GM19324 (cell line): ENCODE results near the gene TEAD1.
"Not testable (repeated sequence)": the region's sequence is repeated elsewhere in the genome, so short reads cannot be mapped to it uniquely, and the experiment has no call there.

ENCODE experiments used
- ATAC-seq: cut with Tn5 transposase; IDR thresholded peaks from one replicate; pipeline ENCODE4 v1.9.1; 2021; ENCODE audit warnings: mild to moderate bottlenecking, moderate library complexity; ENCODE audit not compliant: unreplicated experiment, low FRiP score

The TEAD1 gene

GRCh38 chr11:12758117-12758516 lies 83.9 kb downstream of the TEAD1 start:
- not testable (repeated sequence) for ATAC-seq

GRCh38 chr11:12761029-12761428 lies 86.8 kb downstream of the TEAD1 start:
- ATAC-seq, result no peak

GRCh38 chr11:12762278-12762677 lies 88.1 kb downstream of the TEAD1 start:
- no peak for ATAC-seq

- ATAC-seq, result no peak
These were observed 88.6 kb downstream of the TEAD1 start for GRCh38 chr11:12762696-12763324.

- ATAC-seq, result no peak
These were observed 90.1 kb downstream of the TEAD1 start for GRCh38 chr11:12764187-12764914.

- ATAC-seq, result no peak
These were observed 91.2 kb downstream of the TEAD1 start for GRCh38 chr11:12765428-12765827.

- ATAC-seq, result no peak
These were observed 92.8 kb downstream of the TEAD1 start for GRCh38 chr11:12767027-12767426.

GRCh38 chr11:12767577-12767976 lies 93.4 kb downstream of the TEAD1 start:
- no peak for ATAC-seq

- ATAC-seq, result no peak
These were observed 94.8 kb downstream of the TEAD1 start for GRCh38 chr11:12768726-12769673.

- no peak for ATAC-seq
These were observed 95.7 kb downstream of the TEAD1 start for GRCh38 chr11:12769834-12770345.

- ATAC-seq, result no peak
These were observed 96.2 kb downstream of the TEAD1 start for GRCh38 chr11:12770435-12770834.

- ATAC-seq, result no peak
These were observed 96.9 kb downstream of the TEAD1 start for GRCh38 chr11:12770966-12771597.

- ATAC-seq, result no peak
These were observed 97.7 kb downstream of the TEAD1 start for GRCh38 chr11:12771875-12772274.

- no peak for ATAC-seq
These were observed 98.1 kb downstream of the TEAD1 start for GRCh38 chr11:12772324-12772723.

- no peak for ATAC-seq
These were observed 99.4 kb downstream of the TEAD1 start for GRCh38 chr11:12773591-12773990.

- ATAC-seq, result no peak
These were observed 101.7 kb downstream of the TEAD1 start for GRCh38 chr11:12775955-12776354.

GRCh38 chr11:12777208-12777874 lies 103.1 kb downstream of the TEAD1 start:
- ATAC-seq, result no peak

GRCh38 chr11:12778240-12778905 lies 104.2 kb downstream of the TEAD1 start:
- no peak for ATAC-seq

GRCh38 chr11:12783765-12784164 lies 109.5 kb downstream of the TEAD1 start:
- ATAC-seq, result no peak
